Measurements from ENCODE around the gene CCDC57.

The CCDC57 gene

DNA sequence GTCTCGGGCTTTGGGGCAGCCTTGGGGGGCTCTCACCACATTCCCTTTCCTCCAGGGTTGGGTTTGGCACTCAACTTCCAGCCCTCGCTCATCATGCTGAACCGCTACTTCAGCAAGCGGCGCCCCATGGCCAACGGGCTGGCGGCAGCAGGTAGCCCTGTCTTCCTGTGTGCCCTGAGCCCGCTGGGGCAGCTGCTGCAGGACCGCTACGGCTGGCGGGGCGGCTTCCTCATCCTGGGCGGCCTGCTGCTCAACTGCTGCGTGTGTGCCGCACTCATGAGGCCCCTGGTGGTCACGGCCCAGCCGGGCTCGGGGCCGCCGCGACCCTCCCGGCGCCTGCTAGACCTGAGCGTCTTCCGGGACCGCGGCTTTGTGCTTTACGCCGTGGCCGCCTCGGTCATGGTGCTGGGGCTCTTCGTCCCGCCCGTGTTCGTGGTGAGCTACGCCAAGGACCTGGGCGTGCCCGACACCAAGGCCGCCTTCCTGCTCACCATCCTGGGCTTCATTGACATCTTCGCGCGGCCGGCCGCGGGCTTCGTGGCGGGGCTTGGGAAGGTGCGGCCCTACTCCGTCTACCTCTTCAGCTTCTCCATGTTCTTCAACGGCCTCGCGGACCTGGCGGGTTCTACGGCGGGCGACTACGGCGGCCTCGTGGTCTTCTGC, 24.6 kb upstream of the CCDC57 start:
- in situ Hi-C loops (cut with MboI; ENCODE audit: low pct_unique_long_range_greater_than_20kb, low sequenced_read_pairs), result no loop called here
- DNase-seq, result no peak

DNA sequence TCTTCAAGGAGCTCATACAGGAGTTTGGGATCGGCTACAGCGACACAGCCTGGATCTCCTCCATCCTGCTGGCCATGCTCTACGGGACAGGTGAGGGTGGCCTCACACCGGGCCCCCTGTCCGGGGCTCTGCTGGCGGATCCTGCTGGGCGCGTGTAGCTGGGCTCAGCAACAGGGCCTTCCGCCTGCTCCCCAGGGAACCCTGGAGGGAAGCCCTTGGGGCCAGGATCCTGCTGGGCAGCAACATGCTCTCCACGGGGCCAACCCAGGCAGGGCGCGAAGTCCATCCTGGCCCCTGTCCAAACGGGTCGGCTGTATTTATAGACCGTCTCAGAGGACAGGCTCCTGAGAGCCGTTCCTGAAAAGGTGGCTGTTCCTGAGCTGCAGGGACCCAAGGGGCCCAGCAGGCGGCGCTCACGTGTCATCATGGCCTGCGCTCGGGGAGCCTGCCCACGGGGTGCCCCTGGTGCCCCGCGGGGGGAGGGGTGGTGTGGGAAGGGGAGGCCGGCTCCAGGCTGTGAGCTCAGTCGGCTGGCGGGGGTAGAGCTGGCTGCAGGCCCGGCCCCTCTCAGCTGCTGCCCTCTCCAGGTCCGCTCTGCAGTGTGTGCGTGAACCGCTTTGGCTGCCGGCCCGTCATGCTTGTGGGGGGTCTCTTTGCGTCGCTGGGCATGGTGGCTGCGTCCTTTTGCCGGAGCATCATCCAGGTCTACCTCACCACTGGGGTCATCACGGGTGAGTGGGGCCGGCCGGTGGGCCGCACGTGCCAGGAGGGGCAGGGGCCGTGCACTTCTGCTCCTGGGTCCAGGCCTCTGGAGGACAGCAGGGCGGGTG, 23.7 kb upstream of the CCDC57 start:
- in situ Hi-C loops (cut with MboI; ENCODE audit: low pct_unique_long_range_greater_than_20kb, low sequenced_read_pairs), result no loop called here
- peak; percentile 72 for DNase-seq

DNA sequence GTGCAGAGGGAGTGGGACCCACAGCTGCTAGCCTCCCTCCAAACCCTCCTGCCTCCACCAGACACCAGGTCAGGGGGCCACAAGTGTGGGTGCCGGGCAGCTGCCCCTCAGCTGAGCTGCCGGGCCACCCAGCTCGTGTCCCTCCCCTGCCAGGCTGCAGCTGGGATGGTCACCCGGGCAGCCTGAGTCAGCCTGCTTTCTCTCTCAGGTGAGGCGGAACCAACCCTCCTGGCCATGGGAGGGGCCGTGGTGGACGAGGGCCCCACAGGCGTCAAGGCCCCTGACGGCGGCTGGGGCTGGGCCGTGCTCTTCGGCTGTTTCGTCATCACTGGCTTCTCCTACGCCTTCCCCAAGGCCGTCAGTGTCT, 23.1 kb upstream of the CCDC57 start:
- no peak for DNase-seq
- in situ Hi-C loops (cut with MboI; ENCODE audit: low pct_unique_long_range_greater_than_20kb, low sequenced_read_pairs), result no loop called here

DNA sequence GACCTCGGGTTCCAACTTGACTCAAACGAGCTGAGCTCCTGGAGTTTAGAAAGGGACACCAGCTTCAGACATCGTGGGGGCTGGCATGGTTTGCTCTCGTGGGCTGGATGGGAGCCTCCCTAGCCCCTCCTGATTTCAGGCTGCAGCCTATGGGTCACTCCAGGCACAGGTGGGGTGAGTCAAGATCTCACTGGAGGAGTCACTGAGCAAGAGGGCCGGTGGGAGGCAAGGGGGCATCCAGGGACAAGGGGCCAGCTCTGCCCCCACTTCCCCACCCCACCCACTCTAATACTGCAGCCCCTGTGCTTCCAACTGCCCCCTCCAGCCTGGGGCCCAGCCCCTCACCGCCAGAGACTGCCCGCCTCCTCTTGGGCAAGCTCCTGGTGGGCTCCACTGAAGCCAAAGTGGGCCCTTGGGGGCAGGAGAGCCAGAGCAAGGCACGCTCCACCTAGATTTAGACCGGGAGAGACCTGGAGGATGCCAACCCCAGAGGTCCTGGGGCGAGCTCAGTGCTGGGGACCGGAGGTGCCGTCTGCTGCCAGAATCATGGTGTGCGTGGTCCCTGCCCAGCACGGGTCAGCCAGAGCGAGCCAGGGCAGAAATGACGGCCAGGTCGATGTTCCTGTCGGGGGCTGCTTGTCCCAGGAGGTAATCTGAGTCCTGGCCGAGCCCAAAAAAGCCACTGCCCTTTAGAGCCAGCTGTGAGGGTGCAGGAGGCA, 22.6 kb upstream of the CCDC57 start:
- in situ Hi-C loops (cut with MboI; ENCODE audit: low pct_unique_long_range_greater_than_20kb, low sequenced_read_pairs), result no loop called here

DNA sequence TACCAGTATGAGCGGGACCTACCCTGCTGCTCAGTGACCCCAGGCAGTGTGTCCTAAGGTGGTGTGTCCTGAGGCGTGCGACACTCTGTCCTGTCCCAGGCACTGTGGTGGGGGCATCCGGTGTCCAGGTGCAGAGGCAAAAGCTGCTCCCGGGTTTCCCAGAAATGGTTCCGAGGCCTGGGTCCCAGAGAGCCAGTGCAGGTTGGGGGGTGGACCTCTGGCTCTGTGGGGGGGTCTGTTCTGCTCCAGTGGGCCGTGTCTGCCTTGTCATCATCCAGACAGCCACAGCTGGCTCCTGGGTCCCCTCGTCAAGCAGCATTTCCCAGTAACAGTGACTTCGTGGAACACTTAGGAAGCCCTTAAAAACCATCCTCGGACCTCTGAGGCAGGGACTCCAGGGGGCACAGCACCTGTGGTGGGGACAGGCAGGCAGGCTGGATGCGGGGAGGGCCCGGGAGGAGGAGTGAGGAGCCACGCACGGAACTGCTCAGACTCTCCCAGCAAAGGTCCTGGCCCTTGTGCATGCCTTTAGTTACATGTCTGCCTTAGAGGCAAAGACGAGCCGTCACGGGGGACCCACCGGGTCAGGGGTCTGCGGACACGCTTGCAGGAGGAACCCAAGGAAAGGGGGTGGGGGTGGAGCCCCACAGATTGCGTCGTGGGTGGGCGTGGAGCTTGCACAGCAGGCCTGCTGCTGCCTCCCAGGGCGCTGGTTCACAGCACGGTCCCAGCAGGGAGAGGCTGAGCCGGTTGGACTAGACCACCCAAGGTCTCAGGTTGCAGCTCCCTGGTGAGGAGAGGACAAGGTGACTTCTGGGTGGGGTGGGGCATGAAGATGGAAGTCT, 21.8 kb upstream of the CCDC57 start:
- DNase-seq, result no peak

More for the DNA sequence above, 22.6 kb upstream of the CCDC57 start:
- DNase-seq, result no peak

DNA sequence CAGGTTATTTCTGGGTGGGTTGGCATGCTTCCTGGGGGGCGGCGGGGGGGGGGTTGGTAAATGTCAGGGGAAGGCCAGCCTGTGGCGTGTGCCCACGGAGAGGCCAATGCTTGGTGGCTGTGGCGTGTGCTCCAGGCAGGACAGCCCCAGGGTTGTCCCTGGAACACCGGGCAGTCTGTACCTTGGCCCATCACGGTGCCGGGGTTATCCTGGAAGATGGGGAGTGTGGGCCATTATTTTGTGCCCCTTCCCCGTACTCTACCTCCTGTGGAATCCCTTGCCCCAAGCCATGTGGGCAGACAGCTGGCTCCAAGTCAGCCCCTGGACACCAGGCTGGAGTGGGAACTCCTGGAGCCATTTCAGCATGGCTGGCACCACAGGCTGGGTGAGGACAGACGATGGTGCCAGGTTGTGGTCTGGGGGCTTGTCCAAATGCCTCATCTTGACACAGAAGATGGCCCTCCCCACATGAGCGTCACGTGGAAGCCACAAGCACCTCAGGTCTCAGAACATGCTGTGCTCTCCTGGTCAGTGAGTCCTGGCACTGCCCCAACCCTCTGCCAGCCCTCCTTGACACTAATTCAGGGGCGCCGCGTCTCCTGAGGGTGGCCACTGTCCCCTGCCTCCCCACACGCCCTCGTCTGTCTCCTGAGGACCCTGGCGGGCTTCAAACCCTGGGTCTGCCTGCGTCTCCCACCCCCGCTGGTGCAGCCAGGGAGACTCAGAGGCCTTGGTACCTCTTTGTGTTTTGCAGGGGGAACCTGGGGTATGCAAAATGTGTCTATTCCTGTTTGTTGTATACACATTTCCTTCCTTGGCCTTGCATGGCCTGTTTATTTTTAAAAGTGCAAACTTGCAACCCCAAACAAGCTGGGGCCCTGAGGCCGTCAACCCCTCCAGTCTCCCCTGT, 20.5 kb upstream of the CCDC57 start:
- no peak for DNase-seq
- in situ Hi-C loops (cut with MboI; ENCODE audit: low pct_unique_long_range_greater_than_20kb, low sequenced_read_pairs), result no loop called here

More for the DNA sequence above, 21.8 kb upstream of the CCDC57 start:
- in situ Hi-C loops (cut with MboI; ENCODE audit: low pct_unique_long_range_greater_than_20kb, low sequenced_read_pairs), result no loop called here

DNA sequence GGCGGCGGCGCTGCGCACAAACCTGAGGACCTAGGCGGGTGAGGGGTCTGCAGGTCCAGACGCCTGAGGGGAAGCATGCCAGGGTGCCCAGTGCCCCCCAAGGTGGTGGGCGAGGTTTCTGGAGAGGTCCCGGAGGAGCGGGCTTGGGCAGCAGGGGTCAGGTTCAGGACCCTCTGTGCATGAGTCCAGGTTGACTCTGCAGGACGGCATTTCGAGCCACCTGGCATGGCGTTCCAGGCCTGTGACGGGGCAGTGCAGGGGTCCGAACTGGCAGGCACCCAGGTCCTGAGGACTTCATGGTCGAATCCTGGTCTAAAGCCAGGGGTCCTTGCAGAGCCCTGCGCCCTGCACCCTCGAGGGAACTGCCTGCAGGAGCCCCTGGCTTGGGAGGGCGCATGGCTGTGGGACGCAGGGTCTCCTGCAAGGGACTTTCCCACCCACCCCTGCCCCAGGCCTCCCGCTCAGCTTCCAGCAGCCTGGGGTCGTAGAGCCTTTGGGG, 19.7 kb upstream of the CCDC57 start:
- in situ Hi-C loops (cut with MboI; ENCODE audit: low pct_unique_long_range_greater_than_20kb, low sequenced_read_pairs), result no loop called here
- no peak for DNase-seq

DNA sequence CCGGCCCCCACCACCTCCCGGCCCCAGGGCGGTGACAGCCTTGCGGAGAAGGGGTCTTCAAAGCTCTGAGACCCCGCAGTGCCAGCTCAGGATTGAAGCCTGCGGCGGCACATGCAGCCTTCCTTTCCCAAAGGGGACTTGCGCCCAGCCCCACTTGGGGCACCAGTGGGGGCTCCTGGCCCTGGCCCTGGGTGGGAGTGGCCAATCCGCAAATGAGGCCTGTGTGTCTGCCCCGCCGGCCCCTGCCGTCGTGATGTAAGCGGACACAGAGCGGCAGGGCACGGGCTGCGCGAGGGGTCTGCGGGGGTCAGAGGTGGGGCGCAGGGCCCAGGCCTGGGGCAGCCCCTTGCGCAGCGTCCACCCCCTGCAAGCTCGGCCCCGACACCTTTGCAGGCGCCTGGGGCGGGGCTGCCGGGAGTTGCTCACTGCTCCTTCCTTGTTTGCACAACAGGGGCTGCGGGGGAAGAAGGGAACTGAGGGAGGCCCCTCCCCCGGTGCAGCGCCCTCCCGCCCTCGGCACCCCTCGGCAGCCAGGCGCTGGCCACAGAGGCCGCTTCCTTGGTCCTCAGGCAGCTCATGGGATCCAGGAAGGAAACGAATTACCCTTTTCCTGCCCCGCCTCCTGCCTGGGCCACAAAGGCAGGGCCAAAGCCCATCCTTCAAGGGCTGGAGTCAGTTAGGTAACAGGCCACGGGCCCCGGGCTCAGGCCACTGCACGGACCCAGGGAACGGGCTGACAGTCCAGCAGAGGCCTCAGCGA, 19.1 kb upstream of the CCDC57 start:
- in situ Hi-C loops (cut with MboI; ENCODE audit: low pct_unique_long_range_greater_than_20kb, low sequenced_read_pairs), result no loop called here
- DNase-seq, result peak; percentile 90

DNA sequence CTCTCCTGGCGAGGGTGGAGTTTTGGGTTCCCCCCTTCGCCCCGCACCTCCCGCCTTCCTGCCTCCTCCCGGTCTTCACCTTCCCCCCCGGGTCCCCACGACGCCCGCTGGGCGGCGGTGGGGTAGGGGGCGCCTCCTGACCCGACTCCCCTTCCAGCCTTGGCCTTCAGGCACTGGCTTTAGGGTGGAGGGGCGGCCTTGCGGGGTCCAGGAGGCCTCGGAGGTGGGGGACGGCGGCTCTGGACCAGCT, 18.6 kb upstream of the CCDC57 start:
- in situ Hi-C loops (cut with MboI; ENCODE audit: low pct_unique_long_range_greater_than_20kb, low sequenced_read_pairs), result no loop called here
- no peak for DNase-seq

DNA sequence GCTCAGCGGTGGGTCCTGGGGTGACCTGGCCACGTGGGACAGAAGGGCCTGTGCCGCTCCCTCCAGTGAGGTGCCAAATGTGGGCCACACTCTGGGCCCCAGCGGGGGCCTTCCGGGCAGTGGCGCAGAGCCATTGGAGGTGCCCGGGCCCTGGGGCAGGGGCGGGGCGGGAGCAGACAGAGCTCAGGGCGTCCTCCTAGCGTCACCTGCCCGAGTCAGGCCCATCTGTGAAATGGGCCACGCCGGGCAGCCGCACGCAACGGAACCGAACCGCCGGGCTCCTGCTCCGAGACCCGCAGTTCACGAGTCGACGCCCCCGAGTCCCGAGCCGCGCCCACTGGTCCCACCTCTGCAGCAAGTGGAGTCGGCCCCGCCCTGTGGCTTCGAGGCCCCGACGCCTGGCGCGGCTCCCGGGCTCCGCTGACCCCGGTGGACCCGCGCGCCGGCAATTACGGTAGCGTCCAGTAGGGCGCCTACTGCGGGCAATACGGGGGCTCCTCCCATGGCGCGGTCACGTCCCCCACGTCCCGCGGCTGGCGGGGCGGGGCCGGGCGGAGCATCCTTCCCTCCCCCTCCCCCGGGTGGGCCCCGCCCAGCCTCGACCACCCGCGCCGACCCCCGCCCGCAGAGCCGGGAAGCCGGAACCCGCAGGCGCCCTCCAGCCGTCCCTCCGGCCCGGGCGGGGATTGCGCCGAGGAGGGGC, 18.1 kb upstream of the CCDC57 start:
- in situ Hi-C loops (cut with MboI; ENCODE audit: low pct_unique_long_range_greater_than_20kb, low sequenced_read_pairs), result no loop called here
- DNase-seq, result peak; percentile 76

DNA sequence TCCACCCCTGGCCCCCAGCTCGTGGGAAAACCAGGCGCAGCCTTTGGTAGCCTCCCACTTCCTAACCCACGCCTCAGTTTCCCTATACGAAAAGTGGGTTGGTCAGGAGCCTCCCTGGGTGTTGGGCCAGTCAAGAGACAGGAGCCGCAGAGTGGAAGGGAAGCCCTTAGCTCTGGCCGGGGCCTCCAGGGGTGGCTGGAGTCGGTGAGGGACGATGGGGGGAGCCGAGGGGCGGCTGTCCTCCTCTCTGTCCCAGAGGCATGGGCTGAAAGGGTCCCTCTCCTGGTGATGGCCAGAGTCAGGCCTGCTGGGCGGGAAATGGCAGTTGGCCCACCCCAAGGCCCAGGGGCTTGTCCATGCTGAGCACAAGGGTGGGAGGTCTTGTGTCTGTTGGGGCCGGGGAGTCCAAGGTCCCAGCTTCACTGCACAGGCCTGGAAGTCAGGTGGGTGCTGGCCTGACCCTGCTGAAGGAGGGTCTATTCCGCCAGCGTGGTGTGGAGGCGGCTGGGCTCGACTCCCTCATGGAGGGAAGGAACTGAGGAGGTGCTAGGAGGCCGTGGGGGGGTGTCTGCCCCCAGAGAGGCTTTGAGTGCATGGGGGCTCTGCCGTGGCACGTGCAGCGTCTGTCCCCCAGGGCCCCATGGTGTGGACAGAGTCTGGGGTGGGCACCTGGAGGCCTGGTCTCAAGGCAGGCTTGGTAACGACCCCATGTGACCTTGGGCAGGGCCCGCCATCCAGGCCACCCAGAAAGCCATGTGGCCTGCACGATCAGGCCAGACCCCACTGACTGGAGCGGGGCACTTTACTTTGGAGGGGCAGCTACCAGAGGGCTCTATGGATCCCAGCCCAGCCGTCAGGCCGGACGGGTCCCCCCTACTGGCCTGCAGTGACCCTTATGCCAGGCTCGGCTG, 17.3 kb upstream of the CCDC57 start:
- peak; percentile 43 for DNase-seq
- in situ Hi-C loops (cut with MboI; ENCODE audit: low pct_unique_long_range_greater_than_20kb, low sequenced_read_pairs), result no loop called here

DNA sequence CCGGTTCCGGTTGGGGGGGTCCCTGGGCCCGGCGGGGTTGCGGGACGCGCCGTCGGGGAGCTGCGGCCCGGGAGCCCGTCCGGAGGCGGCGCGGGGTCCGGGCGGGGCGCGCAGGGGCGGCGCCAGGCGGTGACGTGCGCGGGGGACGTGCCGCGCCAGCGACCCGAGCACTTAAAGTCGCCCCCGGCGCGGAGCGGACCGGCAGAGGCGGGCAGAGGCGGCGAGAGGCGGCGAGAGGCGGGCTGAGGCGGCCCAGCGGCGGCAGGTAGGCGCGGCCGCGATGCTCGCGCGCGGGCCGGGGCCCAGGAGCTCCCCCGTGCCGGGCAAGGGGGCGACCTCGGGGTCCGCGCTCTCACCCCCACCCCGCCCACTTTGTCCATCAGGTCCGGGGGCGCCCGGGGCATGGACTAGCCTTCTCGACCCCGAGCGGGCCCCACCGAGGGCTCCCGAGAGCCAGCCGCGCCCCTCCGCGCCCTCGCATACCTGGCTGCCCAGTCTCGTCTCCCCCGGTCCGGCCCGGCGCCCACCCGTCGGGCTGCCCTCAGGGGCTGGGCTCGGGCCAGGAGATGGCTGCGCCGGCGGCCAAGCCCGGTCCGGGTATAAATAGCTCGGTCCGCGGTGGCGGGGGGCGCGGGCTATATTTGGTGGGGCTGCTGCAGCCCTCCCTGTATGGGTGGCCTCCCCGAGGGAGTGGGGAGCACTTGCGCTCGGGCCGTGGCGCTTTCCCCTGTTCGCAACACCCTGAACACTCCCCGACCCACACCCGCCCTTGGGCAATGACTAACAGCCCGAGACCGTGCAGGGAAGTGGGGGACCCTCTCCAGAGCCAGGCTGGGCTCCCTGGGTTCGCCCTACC, 16.4 kb upstream of the CCDC57 start, which contains the start of gene SLC16A3:
SLC16A3 (plus strand) TSS at position 201 of the 856 bp plus-strand sequence. CDS start 6,967 bp downstream, outside the sequence.
- in situ Hi-C loops (cut with MboI; ENCODE audit: low pct_unique_long_range_greater_than_20kb, low sequenced_read_pairs), result no loop called here
- peak; percentile 54 for DNase-seq

DNA sequence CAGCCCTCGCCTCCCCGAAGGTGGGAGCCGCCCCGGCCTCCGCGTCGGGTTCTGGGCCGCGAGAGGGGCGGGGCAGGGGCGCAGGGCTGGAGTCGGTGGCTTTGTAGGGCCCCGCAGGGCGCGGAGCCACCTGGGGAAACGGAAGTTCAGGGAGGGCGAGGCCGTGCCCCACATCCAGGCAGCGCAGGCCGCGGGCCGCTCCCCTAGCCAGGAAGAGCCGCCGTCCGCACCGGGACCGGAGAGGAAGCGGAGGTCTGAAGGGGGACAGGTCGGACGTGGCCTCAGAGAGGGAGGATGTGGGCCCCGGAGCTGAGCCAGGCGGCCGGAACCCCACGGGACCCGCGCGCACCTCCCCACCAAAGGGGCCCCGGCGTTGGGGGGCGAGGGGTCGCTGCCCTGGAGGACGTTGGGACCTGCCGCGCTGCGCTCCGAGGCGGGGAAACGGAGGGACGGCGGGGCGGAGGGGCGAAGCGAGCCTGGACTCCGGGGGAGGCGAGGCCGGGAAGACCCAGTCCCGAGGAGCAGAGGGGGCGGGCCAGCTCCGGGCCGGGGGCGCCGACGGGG, 15.7 kb upstream of the CCDC57 start:
- in situ Hi-C loops (cut with MboI; ENCODE audit: low pct_unique_long_range_greater_than_20kb, low sequenced_read_pairs), result no loop called here
- peak; percentile 73 for DNase-seq

DNA sequence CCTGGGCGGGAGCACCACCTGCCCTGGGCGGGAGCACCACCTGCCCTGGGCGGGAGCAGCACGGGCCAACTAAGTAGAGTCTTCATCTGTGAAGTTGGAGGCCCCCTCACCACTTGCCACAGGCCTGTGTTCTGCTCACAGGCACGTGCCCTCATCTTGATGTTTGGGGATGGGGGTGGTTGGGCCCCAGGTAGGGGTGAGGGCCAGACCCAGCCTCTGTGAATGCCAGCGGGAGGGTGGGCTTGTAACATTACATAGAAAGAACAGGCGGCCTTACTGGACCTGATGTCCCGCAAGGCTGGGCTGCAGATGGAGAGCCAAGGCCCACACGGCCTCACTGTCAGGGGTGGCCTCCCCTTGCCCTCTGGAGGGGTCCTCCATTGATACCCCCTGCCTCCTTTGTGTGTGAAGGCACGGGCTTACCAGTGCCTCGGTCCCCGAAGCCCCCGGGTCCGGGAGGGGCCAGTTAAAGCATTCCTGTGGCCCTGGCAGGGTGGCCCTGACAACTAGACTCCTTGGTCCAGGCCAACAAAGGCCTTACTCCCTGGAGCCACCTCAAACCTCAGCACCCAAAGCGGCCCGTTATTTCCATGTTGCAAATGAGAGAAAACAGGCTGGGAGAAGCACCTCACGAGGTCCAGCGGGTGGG, 15.1 kb upstream of the CCDC57 start:
- DNase-seq, result no peak
- in situ Hi-C loops (cut with MboI; ENCODE audit: low pct_unique_long_range_greater_than_20kb, low sequenced_read_pairs), result no loop called here
